Ishikawa (cell line): ENCODE data around the gene RPS6KA2.

Experiments
- CEBPB ChIP-seq: IDR thresholded peaks from 2 replicates; pipeline ENCODE4 v1.6.1; 2012
- CREB1 ChIP-seq: IDR thresholded peaks from 2 replicates; pipeline ENCODE4 v1.6.1; 2012; ENCODE audit warnings: low read depth
- EGR1 ChIP-seq: IDR thresholded peaks from 2 replicates; pipeline ENCODE4 v1.6.1; 2012
- EP300 ChIP-seq: IDR thresholded peaks from 2 replicates; pipeline ENCODE4 v1.6.1; 2012; ENCODE audit warnings: borderline replicate concordance
- FOXM1 ChIP-seq: IDR thresholded peaks from 2 replicates; pipeline ENCODE4 v1.6.1; 2012; ENCODE audit warnings: low read depth, borderline replicate concordance
- MAX ChIP-seq: IDR thresholded peaks from 2 replicates; pipeline ENCODE4 v1.6.1; 2012
- NFIC ChIP-seq: IDR thresholded peaks from 2 replicates; pipeline ENCODE4 v1.6.1; 2012
- RAD21 ChIP-seq: IDR thresholded peaks from 2 replicates; pipeline ENCODE4 v1.6.1; 2012; ENCODE audit warnings: low read depth
- TAF1 ChIP-seq: IDR thresholded peaks from 2 replicates; pipeline ENCODE4 v1.6.1; 2012; ENCODE audit warnings: low read depth, mild to moderate bottlenecking
- TCF12 ChIP-seq: IDR thresholded peaks from 2 replicates; pipeline ENCODE4 v1.6.1; 2012; ENCODE audit warnings: low read depth
- TEAD4 ChIP-seq: IDR thresholded peaks from 2 replicates; pipeline ENCODE4 v1.6.1; 2012
- USF1 ChIP-seq: IDR thresholded peaks from 2 replicates; pipeline ENCODE4 v1.6.1; 2012
- YY1 ChIP-seq: IDR thresholded peaks from 2 replicates; pipeline ENCODE4 v1.6.1; 2012; ENCODE audit warnings: low read depth
- ZBTB7A ChIP-seq: IDR thresholded peaks from 2 replicates; pipeline ENCODE4 v1.6.1; 2012; ENCODE audit warnings: low read depth
- TF ChIP-seq, protein P1 (sequence below): IDR thresholded peaks from 2 replicates; pipeline ENCODE4 v1.6.1; 2012; ENCODE audit warnings: low read depth, mild to moderate bottlenecking

The RPS6KA2 gene

DNA sequence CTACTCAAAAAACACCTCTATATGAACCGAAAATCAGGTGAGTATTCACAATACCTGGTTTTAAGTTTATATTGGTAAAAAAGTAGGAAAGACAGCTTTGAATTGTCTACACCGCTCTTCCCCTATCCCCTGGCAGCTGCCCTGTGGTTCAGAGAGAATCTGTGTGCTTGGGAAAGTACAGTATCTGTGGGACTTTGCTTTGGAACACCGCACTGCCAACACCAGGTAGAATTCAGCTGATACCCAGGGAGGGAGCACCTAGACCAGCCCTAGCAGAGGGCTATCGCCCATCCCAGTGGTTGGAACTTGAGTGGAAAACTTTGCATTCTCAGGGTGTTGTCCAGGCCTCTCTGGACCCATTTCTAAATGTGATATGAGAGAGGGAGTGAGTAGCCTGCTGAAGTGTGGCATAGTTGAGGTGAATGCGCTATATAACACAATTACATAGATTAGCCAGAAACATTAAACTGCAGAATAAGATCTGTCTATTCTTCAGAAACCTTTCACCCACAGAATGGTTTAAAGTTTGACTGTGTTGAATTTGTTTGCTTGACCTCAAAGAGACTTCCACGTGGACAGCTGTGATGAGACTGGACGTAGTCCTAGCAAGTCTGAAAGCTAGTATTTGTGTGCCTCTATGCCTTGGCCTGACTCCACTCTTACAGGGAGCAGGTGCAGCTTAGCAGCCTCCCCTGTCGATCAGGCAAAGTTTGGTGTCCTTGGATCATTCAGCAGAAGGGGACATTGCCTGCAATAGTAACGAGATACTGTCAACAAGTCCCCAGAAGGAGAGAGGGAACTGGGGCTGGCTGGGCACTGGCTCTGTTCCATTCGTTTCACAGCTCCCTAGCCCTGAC, 232.8 kb downstream of the RPS6KA2 start:
- TF ChIP-seq EGR1 = no peak
- no peak for TF ChIP-seq TEAD4
- no peak for TF ChIP-seq MAX
- no peak for TF ChIP-seq TCF12
- TF ChIP-seq, protein P1, sequence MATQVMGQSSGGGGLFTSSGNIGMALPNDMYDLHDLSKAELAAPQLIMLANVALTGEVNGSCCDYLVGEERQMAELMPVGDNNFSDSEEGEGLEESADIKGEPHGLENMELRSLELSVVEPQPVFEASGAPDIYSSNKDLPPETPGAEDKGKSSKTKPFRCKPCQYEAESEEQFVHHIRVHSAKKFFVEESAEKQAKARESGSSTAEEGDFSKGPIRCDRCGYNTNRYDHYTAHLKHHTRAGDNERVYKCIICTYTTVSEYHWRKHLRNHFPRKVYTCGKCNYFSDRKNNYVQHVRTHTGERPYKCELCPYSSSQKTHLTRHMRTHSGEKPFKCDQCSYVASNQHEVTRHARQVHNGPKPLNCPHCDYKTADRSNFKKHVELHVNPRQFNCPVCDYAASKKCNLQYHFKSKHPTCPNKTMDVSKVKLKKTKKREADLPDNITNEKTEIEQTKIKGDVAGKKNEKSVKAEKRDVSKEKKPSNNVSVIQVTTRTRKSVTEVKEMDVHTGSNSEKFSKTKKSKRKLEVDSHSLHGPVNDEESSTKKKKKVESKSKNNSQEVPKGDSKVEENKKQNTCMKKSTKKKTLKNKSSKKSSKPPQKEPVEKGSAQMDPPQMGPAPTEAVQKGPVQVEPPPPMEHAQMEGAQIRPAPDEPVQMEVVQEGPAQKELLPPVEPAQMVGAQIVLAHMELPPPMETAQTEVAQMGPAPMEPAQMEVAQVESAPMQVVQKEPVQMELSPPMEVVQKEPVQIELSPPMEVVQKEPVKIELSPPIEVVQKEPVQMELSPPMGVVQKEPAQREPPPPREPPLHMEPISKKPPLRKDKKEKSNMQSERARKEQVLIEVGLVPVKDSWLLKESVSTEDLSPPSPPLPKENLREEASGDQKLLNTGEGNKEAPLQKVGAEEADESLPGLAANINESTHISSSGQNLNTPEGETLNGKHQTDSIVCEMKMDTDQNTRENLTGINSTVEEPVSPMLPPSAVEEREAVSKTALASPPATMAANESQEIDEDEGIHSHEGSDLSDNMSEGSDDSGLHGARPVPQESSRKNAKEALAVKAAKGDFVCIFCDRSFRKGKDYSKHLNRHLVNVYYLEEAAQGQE = no peak
- TF ChIP-seq RAD21 = no peak
- TF ChIP-seq FOXM1 = no peak
- no peak for TF ChIP-seq CREB1
- TF ChIP-seq NFIC = no peak
- no peak for TF ChIP-seq YY1

GRCh38 chr6:166393535-166393823, 233.6 kb downstream of the RPS6KA2 start:
- TF ChIP-seq USF1 (no peak), ZBTB7A (no peak), EP300 (no peak), YY1 (no peak), TAF1 (no peak), MAX (no peak), TEAD4 (no peak), NFIC (no peak), RAD21 (no peak), FOXM1 (no peak), CEBPB (no peak), EGR1 (no peak), TCF12 (no peak), CREB1 (no peak)
- TF ChIP-seq, protein P1 = no peak

DNA sequence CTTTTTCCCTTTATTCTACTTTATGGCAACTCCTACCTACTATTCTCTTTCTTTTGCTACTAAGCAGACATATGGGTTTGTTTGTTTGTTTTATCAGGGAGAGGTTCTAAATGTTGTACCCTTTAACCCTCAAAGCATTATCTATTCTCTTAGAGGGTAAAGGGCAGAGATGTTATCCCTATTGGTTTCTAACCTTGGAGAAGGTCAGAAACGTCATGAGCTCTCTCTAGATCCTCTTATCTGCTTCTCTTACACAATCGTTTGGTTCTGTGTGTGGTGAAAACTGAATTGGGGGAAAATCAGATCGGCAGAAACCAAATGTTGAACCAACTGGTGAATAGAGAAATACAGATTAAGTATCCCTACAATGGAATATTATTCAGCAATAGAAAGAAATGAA, 237.9 kb downstream of the RPS6KA2 start:
- TF ChIP-seq RAD21 (no peak), ZBTB7A (no peak), CREB1 (no peak)

DNA sequence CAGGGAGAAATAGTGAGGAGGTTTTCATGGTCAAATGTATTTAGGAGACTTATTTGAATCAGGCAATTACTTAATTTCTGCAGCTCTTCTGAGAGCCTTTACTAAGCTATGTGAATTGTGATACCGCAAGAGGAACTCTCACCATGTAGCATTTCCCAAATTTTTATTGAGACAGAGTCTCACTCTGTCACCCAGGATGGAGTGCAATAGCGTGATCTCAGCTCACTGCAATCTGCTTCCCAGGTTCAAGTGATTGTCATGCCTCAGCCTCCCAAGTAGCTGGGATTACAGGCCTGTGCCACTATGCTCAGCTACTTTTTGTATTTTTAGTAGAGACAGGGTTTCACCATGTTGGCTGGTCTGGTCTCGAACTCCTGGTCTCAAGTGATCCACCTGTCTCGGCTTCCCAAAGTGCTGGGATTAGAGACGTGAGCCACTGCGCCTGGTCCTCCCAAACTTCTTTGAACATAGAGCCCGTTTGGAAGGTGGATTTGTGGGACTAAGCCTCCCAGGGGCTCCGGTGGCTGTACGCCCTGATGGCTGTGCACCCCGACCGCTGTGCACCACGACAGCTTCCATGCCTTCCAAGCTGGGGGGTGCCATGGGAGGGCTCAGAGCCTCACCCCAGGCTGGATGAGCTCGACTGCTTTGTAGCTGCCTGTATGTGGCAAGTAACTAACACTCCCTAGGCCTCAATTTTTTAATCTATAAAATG, 238.6 kb downstream of the RPS6KA2 start:
- TF ChIP-seq EP300 (no peak), FOXM1 (no peak), ZBTB7A (no peak), CEBPB (no peak), TCF12 (no peak), RAD21 (no peak), EGR1 (no peak), USF1 (no peak), NFIC (no peak), MAX (no peak)
- TF ChIP-seq, protein P1 = no peak
